Measurements from ENCODE around the gene CUX1.
"Not testable (repeated sequence)": the region's sequence is repeated elsewhere in the genome, so short reads cannot be mapped to it uniquely, and the experiment has no call there.

CUX1 gene

GRCh38 chr7:101975046-101975445, 157.6 kb downstream of the CUX1 start:
- no peak for DNase-seq (ENCODE audit: low read depth in 1 of 2, low spot score in 1 of 2)
- no peak for TF ChIP-seq JUND (IDR thresholded peaks at IDR 0.05; ENCODE audit: low read depth)
- in situ Hi-C loops (cut with HindIII; ENCODE audit: low pct_unique_long_range_greater_than_20kb, low sequenced_read_pairs) = no loop called here

GRCh38 chr7:101976411-101976810, 159.0 kb downstream of the CUX1 start:
- in situ Hi-C loops (cut with HindIII; ENCODE audit: low pct_unique_long_range_greater_than_20kb, low sequenced_read_pairs) = no loop called here
- TF ChIP-seq JUND (IDR thresholded peaks at IDR 0.05; ENCODE audit: low read depth) = no peak
- DNase-seq (ENCODE audit: low read depth in 1 of 2, low spot score in 1 of 2) = no peak

- DNase-seq (ENCODE audit: low read depth in 1 of 2, low spot score in 1 of 2) = no peak
- in situ Hi-C loops (cut with HindIII; ENCODE audit: low pct_unique_long_range_greater_than_20kb, low sequenced_read_pairs) = no loop called here
- no peak for TF ChIP-seq JUND (IDR thresholded peaks at IDR 0.05; ENCODE audit: low read depth)
Measured at GRCh38 chr7:101977249-101977648, 159.8 kb downstream of the CUX1 start.

- no peak for TF ChIP-seq JUND (IDR thresholded peaks at IDR 0.05; ENCODE audit: low read depth)
- DNase-seq (ENCODE audit: low read depth in 1 of 2, low spot score in 1 of 2) = no peak
- in situ Hi-C loops (cut with HindIII; ENCODE audit: low pct_unique_long_range_greater_than_20kb, low sequenced_read_pairs) = no loop called here
Measured at GRCh38 chr7:101978683-101979082, 161.3 kb downstream of the CUX1 start.

GRCh38 chr7:101983147-101983811, 165.9 kb downstream of the CUX1 start:
- no peak for DNase-seq (ENCODE audit: low read depth in 1 of 2, low spot score in 1 of 2)
- TF ChIP-seq JUND (IDR thresholded peaks at IDR 0.05; ENCODE audit: low read depth) = no peak
- in situ Hi-C loops (cut with HindIII; ENCODE audit: low pct_unique_long_range_greater_than_20kb, low sequenced_read_pairs) = no loop called here

GRCh38 chr7:101984133-101984879, 166.9 kb downstream of the CUX1 start:
- in situ Hi-C loops (cut with HindIII; ENCODE audit: low pct_unique_long_range_greater_than_20kb, low sequenced_read_pairs) = no loop called here
- no peak for TF ChIP-seq JUND (IDR thresholded peaks at IDR 0.05; ENCODE audit: low read depth)
- no peak for DNase-seq (ENCODE audit: low read depth in 1 of 2, low spot score in 1 of 2)

GRCh38 chr7:101985057-101985902, 167.9 kb downstream of the CUX1 start:
- in situ Hi-C loops (cut with HindIII; ENCODE audit: low pct_unique_long_range_greater_than_20kb, low sequenced_read_pairs) = no loop called here
- no peak for TF ChIP-seq JUND (IDR thresholded peaks at IDR 0.05; ENCODE audit: low read depth)
- no peak for DNase-seq (ENCODE audit: low read depth in 1 of 2, low spot score in 1 of 2)

GRCh38 chr7:101985903-101986734, 168.7 kb downstream of the CUX1 start:
- in situ Hi-C loops (cut with HindIII; ENCODE audit: low pct_unique_long_range_greater_than_20kb, low sequenced_read_pairs) = no loop called here
- no peak for DNase-seq (ENCODE audit: low read depth in 1 of 2, low spot score in 1 of 2)
- no peak for TF ChIP-seq JUND (IDR thresholded peaks at IDR 0.05; ENCODE audit: low read depth)

- no peak for DNase-seq (ENCODE audit: low read depth in 1 of 2, low spot score in 1 of 2)
- TF ChIP-seq JUND (IDR thresholded peaks at IDR 0.05; ENCODE audit: low read depth) = no peak
- in situ Hi-C loops (cut with HindIII; ENCODE audit: low pct_unique_long_range_greater_than_20kb, low sequenced_read_pairs) = no loop called here
Measured at GRCh38 chr7:101987494-101987893, 170.1 kb downstream of the CUX1 start.

- in situ Hi-C loops (cut with HindIII; ENCODE audit: low pct_unique_long_range_greater_than_20kb, low sequenced_read_pairs); DNase-seq (ENCODE audit: low read depth in 1 of 2, low spot score in 1 of 2): not testable (repeated sequence)
Measured at GRCh38 chr7:101988060-101988459, 170.6 kb downstream of the CUX1 start.

GRCh38 chr7:101988513-101988912, 171.1 kb downstream of the CUX1 start:
- DNase-seq (ENCODE audit: low read depth in 1 of 2, low spot score in 1 of 2) = no peak
- no peak for TF ChIP-seq JUND (IDR thresholded peaks at IDR 0.05; ENCODE audit: low read depth)

GRCh38 chr7:101989101-101989500, 171.7 kb downstream of the CUX1 start:
- no peak for DNase-seq (ENCODE audit: low read depth in 1 of 2, low spot score in 1 of 2)
- no peak for TF ChIP-seq JUND (IDR thresholded peaks at IDR 0.05; ENCODE audit: low read depth)
- in situ Hi-C loops (cut with HindIII; ENCODE audit: low pct_unique_long_range_greater_than_20kb, low sequenced_read_pairs) = no loop called here

More at GRCh38 chr7:101988513-101988912, 171.1 kb downstream of the CUX1 start:
- in situ Hi-C loops (cut with HindIII; ENCODE audit: low pct_unique_long_range_greater_than_20kb, low sequenced_read_pairs) = no loop called here
